GM21423 (cell line): ENCODE data around the gene FAF1.
A peak's percentile ranks its signal among the peaks of the same experiment; 100 is the strongest.

Experiments
- ATAC-seq: cut with Tn5 transposase; IDR thresholded peaks from one replicate; pipeline ENCODE4 v1.9.1; 2021; ENCODE audit warnings: mild to moderate bottlenecking, moderate library complexity; ENCODE audit not compliant: unreplicated experiment

Gene FAF1

GRCh38 chr1:50521703-50522102 is 438.4 kb downstream of the FAF1 start:
- ATAC-seq, result peak; percentile 72

DNA sequence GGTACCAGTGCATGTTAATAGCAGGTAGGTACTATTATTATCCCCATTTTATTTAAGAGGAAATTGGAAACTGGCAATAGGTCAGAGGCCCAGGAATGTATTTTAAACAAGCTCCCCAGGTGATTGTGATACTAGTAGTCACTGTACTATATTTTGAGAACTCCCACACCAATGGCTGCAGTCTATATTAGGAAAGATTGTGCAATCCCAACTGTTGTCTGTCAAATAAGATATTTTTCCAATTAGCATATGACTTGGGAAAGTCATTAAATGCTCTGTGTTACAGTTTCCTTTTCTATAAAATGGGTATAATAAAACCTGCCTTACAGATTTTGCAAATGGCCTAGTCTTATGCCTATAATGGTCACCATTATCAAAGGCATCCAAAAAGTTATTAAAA is 442.6 kb downstream of the FAF1 start:
- no peak for ATAC-seq

DNA sequence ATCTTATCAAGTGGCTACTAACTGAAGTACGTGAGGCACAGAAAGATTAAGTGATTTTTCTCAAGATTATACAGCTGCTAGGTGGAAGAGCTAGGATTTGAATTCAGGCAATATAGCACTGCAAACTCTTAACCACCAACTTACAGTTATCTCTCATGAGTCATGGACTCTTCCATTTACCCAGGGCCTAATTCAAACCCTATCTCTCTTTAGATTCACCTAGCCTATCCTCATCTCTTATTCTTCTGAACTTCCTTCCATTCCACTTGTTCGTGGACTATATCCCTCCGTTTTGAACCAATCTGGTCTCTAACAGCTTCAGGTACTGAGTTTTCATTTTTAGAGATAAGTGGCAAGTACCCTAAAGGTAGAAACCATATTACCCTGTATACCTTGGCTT is 444.0 kb downstream of the FAF1 start:
- no peak for ATAC-seq

DNA sequence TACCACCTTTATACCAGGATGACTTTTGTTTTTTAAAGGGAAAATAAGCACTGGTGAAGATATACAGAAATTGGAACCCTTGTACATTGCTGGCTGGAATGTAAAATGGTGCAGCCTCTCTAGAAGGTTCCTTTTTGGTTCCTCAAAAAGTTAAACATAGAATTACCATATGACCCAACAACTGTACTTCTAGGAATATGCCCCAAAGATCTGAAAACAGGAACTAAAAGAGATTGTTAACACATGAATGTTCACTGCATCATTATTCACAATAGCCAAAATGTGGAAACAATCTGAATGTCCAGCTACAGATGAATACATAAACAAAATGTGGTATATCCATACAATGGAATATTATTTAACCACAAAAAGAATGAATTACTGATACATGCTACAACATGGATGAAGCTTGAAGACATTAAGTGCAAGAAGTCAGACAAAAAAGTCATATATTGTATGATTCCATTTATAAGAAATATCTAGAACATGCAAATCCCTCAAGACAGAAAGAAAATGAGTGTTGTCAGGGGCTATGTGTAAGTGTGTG is 452.0 kb downstream of the FAF1 start:
- ATAC-seq, result no peak

DNA sequence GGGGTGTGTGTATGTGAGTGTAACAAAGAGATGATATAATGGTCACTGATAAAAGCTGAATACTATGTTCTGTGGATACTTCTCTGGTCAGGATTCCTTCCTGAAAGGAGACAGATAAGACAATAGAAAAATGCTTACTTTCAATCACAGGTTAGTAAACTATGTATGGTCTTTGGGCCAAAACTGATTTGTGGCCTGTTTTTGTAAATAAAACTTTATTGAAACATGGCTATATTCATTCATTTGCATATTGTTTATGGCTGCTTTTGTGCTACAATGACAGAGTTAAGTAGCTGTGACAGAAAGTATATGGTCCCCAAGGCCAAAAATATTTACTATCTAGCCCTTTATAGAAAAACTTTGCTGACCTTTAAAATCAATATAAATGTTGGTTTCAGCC is 454.6 kb downstream of the FAF1 start:
- no peak for ATAC-seq

DNA sequence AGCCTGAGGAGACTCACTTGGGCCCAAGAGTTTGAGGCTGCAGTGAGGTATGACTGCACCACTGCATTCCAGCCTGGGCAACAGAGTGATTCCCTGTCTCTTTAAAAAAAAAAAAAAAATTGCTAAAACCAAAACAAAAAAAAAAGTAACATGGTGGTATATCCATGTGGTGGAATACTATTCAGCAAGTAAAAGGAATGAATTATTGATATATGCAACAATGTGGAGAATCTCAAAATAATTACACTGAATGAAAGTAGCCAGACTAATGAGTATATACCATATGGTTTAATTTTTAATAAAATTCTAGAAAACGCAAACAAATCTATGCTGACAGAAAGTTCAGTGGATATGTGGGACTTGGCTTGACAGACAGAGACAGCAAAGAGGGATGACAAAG is 456.6 kb downstream of the FAF1 start:
- no peak for ATAC-seq

GRCh38 chr1:50502147-50502546 is 457.9 kb downstream of the FAF1 start:
- peak; percentile 63 for ATAC-seq

DNA sequence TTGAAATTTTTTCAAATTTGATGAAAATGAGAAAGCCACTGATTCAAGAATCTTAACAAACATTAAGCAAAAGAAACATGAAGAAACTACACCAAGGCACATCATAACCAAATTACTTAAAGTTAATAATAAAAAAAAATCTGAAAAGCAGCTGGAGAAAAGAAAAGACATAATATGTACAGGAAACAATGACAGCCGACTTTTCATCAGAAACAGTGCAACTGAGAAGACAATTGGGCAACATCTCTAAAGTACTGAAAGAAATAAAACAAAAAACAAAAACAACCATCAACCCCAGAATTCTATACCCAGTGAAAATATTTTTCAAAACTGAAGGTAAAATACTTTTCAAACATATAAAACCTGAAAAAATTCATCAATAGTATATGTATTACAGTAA is 463.1 kb downstream of the FAF1 start:
- no peak for ATAC-seq

GRCh38 chr1:50493710-50494109 is 466.4 kb downstream of the FAF1 start:
- ATAC-seq, result no peak

- ATAC-seq, result no peak
Measured at GRCh38 chr1:50492142-50492541, 467.9 kb downstream of the FAF1 start.

DNA sequence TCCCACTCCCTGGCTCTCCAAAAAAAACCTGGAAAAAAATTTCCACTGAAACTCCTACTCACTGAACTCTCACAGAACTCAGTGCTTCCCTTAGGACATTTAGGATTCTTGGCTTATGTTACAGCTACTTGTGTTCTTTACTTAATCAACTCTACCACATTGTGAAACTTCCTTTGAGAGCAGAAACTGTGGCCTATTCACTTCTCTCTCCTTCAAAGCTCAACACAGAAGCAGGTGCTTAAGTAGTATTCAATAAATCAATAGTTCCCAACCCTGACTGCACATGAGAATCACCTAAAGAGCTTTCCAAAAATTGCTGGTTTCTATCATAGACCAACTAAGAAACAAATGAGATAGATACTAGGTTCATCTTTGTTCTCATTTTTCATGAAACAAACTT is 468.9 kb downstream of the FAF1 start:
- ATAC-seq, result no peak

DNA sequence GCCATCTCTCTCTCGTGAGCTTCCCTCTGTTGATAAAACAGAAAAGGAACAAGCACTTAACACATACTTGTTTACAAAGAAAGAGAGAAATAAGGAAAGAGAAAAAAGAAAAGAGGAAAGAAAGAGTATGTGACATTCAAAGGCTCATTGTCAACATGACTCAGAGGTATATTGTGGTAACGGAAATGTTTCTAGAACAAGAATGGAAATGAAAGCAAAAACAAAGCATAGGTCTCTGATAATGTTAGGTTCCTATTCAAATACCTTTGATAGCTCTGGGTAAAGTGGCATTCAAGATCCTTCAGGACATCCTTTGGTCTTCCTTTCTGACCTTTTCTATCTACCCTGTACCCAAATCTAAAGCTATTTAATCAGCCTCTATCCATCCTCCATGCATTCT is 469.4 kb downstream of the FAF1 start:
- ATAC-seq, result no peak

GRCh38 chr1:50488876-50489275 is 471.2 kb downstream of the FAF1 start:
- no peak for ATAC-seq

DNA sequence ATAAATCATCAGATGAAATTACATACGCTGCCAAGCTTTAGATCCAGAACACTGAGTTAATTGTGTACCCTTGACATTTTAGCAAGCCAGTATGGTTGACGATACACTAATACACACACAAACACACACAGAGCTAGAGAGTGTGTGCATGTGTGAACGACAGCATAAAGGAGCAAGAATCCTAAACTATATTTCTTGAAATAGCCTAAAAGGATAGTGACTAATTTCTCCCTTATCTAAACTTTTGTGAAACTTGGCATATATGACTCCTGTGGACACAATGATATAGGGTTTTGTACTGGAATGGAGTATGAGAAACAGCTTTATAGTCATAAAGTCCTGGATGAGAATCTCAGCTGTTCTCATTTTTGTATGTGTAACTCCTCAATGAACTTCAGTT is 471.7 kb downstream of the FAF1 start:
- no peak for ATAC-seq

DNA sequence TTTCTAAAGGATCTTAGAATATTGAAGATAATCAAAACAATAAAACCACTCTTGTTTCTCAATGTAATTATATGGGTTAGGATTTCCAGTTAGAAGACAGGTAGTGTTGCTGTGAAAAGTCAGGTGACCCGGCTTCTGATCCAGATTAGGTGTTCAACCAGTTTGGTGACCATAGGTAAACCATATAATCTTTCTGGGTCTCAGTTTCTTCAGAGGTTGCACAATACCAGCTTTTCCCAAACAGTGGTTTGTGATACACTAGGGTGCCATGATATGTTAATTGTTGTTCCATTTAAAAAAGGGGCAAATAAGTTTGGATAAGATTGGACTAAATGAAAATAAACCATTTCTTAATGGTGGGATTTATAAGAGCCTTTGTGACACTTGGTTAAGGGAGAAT is 472.3 kb downstream of the FAF1 start:
- no peak for ATAC-seq

- no peak for ATAC-seq
Measured at GRCh38 chr1:50481142-50481736, 478.8 kb downstream of the FAF1 start.

GRCh38 chr1:50476800-50477199 is 483.3 kb downstream of the FAF1 start:
- ATAC-seq, result peak; percentile 52

DNA sequence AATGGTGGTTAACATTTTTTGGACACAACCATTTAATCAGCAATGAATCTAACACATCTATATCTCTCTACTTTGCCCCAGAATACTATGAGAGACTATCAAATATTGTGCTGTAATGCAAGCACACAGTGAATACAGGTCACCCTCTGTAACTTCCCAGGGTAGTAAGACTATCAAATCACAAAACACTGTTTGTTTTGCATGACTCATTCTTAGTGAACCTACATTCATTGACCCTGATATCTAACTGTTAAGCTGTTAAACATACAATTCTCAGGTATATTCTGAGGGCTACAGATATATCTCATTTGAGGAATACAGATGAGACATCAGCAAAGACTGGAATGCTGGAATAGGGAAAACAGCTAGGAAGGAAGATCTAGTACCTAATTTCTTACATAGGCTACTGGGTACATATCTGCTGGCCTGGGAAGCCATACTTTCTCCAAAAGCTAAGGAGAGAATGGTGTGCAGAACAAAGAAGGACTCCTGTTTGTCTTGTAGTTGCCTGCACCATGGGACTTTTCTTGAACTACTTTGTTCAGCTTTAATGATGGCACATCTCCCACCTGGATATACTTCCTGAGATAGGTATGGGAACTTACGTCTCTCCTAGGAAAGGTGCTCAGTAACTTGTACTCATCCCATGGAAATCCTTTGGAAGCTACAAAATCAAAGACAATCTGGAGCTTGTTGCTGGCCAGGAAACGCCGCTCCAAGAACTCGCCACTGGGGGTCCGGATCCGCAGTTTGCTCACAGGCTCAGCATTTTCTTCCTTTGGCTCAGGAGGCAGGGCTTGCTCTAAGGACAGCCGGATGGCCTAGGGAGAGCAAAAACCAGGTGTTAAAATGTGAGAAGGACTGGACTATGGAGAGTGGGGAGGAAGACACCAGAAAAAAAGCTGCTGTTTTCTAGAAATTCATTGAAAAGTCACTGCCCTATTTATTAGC is 484.9 kb downstream of the FAF1 start:
- no peak for ATAC-seq

DNA sequence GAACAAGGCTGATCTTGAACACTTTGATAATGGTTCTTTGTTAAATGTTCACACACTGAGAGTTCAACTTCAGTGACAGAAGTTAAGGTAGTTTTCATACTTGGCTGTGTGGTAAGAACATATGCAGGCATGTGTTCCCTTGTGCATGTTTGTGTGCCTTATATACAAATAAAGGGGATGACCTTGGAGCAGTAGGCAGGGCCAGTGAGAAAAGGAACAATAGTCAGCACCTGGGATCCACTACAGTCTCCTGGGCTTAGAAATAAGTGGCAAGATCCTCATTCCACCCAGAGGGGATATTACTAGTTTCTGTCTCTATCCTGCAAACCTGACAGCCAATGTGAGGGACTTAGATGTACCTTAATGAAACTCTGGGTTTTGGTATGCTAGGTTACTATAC is 486.6 kb downstream of the FAF1 start:
- no peak for ATAC-seq

DNA sequence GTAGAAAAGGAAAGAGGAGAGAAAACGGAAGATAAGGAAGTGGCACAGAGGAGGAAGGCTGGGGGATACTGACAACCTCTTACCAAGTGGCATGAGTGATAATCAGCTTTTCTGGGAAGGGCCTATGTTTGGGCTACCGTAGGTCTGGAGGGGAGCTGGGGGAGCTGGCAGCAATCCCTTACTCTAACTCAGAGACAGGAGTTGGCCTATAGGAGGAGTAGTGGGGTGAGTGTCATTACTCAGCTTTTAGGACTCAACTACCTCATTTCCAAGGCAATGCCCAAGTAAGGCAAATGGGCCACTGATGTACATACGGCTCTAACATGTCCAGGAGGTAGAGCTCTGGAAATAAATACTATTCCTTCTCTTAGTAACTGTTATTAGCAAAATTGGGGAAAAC is 488.1 kb downstream of the FAF1 start:
- no peak for ATAC-seq

DNA sequence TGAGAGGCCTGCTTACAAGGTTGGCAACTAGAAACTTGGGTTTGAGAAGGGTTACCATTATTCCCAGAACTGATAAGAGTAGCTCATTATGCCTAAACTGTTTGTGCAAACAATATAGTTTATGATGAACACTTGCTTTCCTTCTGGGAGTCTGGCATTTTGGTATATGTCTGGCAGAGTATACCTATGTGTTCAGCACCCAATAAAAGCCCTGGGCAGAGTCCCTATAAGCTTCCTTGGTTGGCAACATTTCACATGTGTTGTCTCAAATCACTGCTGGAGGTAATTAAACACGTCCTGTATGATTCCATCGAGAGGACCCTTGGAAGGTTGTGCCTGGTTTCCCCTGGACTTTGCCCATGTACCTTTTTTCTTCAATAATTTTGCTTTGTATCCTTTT is 497.1 kb downstream of the FAF1 start:
- ATAC-seq, result no peak

DNA sequence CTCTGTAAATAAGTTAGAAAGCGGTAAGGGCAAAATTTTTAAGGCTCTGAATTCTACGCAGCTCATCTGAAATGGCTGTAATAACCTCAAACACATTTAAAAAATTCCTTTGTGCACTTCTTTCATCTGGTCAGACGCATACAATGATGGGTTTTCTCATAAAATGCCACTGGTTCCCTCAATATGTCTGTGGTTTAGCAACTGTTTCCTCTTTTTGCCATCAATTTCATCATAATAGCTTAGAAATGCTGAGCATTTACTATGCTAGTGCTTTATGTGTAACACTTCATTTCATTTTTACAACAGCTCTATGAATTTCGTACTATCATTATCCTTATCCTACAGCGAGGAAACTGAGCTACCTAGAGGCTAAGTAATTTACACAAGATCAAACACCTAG is 501.6 kb downstream of the FAF1 start:
- ATAC-seq, result no peak
